ENCODE data around the gene URB1.

DNA sequence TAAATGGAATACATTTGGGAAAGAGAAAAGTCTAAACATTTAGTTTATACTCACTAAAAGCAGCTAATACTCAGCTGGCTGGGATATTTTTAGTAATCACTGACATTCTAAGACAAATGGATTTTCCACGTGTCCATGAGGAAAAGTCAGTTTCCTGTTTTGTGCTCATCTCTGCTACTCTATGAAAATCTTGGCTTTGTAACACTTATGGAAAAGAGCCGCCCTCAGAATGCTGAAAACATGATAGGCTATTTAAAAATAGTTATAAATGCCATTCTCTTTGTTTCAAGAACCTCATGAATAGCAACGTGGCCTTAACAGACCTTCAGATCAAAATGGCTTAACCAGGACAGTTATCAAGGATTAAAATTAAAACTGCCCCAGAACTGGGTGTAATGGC lies 64.2 kb downstream of the URB1 start:
- TF ChIP-seq, protein P1, sequence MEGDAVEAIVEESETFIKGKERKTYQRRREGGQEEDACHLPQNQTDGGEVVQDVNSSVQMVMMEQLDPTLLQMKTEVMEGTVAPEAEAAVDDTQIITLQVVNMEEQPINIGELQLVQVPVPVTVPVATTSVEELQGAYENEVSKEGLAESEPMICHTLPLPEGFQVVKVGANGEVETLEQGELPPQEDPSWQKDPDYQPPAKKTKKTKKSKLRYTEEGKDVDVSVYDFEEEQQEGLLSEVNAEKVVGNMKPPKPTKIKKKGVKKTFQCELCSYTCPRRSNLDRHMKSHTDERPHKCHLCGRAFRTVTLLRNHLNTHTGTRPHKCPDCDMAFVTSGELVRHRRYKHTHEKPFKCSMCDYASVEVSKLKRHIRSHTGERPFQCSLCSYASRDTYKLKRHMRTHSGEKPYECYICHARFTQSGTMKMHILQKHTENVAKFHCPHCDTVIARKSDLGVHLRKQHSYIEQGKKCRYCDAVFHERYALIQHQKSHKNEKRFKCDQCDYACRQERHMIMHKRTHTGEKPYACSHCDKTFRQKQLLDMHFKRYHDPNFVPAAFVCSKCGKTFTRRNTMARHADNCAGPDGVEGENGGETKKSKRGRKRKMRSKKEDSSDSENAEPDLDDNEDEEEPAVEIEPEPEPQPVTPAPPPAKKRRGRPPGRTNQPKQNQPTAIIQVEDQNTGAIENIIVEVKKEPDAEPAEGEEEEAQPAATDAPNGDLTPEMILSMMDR (conservative IDR thresholded peaks at IDR 0.05; ENCODE audit: low read length): no peak
- no peak for TF ChIP-seq EZH2phosphoT487 (IDR thresholded peaks at IDR 0.05; ENCODE audit: borderline replicate concordance)

All from Loucy (cell line).